ENCODE measurements around the gene MIOS. TPM values are rescaled to one million over a fixed set of nuclear protein-coding genes. Genes with fewer than 3 reads are reported as not detected.

The MIOS gene
- total and polyA plus RNA-seq, 2 of the 8 experiments (the other 6 are each of a cell fraction or from before 2014, with no cell fraction given), result 15.5 to 50.7 TPM

DNA sequence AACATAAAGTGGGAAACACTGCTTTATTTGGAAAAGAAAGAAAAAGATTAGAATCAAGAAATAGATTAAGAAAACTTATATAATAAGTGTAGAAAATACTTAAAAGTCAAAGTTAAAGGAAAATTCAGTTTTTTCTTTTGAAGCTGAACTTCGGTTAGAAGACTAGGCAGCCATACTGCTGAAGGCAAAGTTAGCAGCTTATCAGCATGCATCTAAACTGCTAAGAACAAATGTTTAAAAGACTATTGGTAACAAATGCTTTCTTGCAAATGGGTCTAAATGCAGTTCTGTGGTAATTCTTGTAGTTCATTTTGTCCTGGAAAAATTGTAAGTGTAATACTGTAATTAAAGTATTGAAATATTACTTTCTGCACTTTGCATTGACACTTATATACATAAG, 18.0 kb downstream of the MIOS start:
- Histone ChIP-seq H4K20me1 (replicated peaks in 1 of 2; ENCODE audit: control insufficient read depth in 1 of 2, insufficient read depth in 2 of 2, low read length in 2 of 2) (no peaks in the 10 kb centered on the region), H3K4me3 (ENCODE audit: extremely low read depth in 1 of 4, insufficient read depth in 2 of 4, low read depth in 3 of 4, low read length in 4 of 4) (no peak overlapping the region), H3K27me3 (replicated peaks in 1 of 4; ENCODE audit: control insufficient read depth in 3 of 4, extremely low read depth in 1 of 4, insufficient read depth in 3 of 4, low read length in 3 of 4) (no peaks in the 10 kb centered on the region), H3K23me2 (ENCODE audit: low read depth, low read length) (no peaks in the 10 kb centered on the region), H3K79me2 (ENCODE audit: control insufficient read depth in 1 of 2, insufficient read depth in 2 of 2, low read length in 2 of 2) (peaks cover 0 to 2% of the 10 kb centered on the region in 2 experiments; a peak in 2 of 4 replicates), H3K36me3 (ENCODE audit: control insufficient read depth in 2 of 4, insufficient read depth in 4 of 4, low read length in 3 of 4) (peaks cover 0 to 26% (median 1%) of the 10 kb centered on the region in 4 experiments; a peak in 3 of 8 replicates), H2AFZ (ENCODE audit: low read length) (no peak overlapping the region), H4K91ac (replicated peaks; ENCODE audit: insufficient read length, low read length) (no peak overlapping the region), H2BK5ac (ENCODE audit: low read depth, low read length) (no peak overlapping the region), H2BK15ac (ENCODE audit: low read length) (no peak overlapping the region), H4K5ac (ENCODE audit: insufficient read length, low read depth, low read length) (no peak overlapping the region), H3K18ac (ENCODE audit: extremely low read depth, low read length) (no peak overlapping the region), H2BK20ac (ENCODE audit: low read length) (no peak overlapping the region), H4K8ac (ENCODE audit: extremely low read depth, insufficient read depth, low read length) (no peak overlapping the region), H2BK12ac (ENCODE audit: low read depth, low read length) (no peak overlapping the region), H3K79me1 (ENCODE audit: low read depth, low read length) (no peaks in the 10 kb centered on the region), H3K14ac (ENCODE audit: insufficient read length) (no peak overlapping the region), H2AK5ac (ENCODE audit: low read depth, low read length) (no peak overlapping the region), H3K4ac (replicated peaks; ENCODE audit: insufficient read length, low read depth, low read length) (no peak overlapping the region), H3K9me3 (ENCODE audit: insufficient read depth in 2 of 2, low read depth in 1 of 2, low read length in 1 of 2) (no peaks in the 10 kb centered on the region), H3K56ac (replicated peaks; ENCODE audit: insufficient read length, low read depth, low read length) (no peak overlapping the region), H3K4me2 (ENCODE audit: insufficient read depth in 1 of 2, low read depth in 2 of 2, low read length in 2 of 2) (no peak overlapping the region), H2BK120ac (replicated peaks; ENCODE audit: low read depth, low read length) (no peak overlapping the region), H3K23ac (ENCODE audit: insufficient read length) (no peak overlapping the region), H3K4me1 (replicated peaks in 1 of 4; ENCODE audit: control insufficient read depth in 3 of 4, insufficient read depth in 4 of 4, low read length in 3 of 4) (peaks cover 0 to 5% (median 3%) of the 10 kb centered on the region in 4 experiments; a peak in 4 of 7 replicates), H3K9ac (replicated peaks in 1 of 4; ENCODE audit: extremely low read depth in 1 of 4, low read depth in 3 of 4, low read length in 3 of 4) (no peak overlapping the region), H3K27ac (ENCODE audit: low read depth, low read length) (no peak overlapping the region)
- DNase-seq (ENCODE audit: low read depth in 1 of 2, low spot score in 2 of 2) (no peak), FAIRE-seq (no peak)
- 100% methylated on average over 1 of the region's 1 CpG; no CpG with 5 or more reads in 1 of the 2 experiments for WGBS, 2 experiments (ENCODE audit: extremely low coverage in 1 of 2, insufficient coverage in 1 of 2, insufficient read length in 1 of 2, insufficient replicate concordance in 2 of 2, low coverage in 1 of 2, low lambda C conversion rate in 2 of 2, missing lambda C conversion rate in 1 of 2)
- TF ChIP-seq EGR1 (IDR thresholded peaks at IDR 0.05; ENCODE audit: borderline replicate concordance, low read depth, low read length) (no peak), EP300 (IDR thresholded peaks at IDR 0.05; ENCODE audit: borderline replicate concordance in 1 of 2, low read depth in 2 of 2, low read length in 2 of 2) (no peak), POLR2AphosphoS5 (IDR thresholded peaks at IDR 0.05; ENCODE audit: low read depth, low read length) (no peak), NRF1 (IDR thresholded peaks at IDR 0.05; ENCODE audit: low read depth, low read length) (no peak), SRF (IDR thresholded peaks at IDR 0.05; ENCODE audit: low read depth, low read length) (no peak), CHD2 (IDR thresholded peaks at IDR 0.05; ENCODE audit: low read length) (no peak), RNF2 (IDR thresholded peaks at IDR 0.05; ENCODE audit: borderline replicate concordance, low read depth, low read length, missing control alignments, poor library complexity, severe bottlenecking) (no peak), SIX5 (IDR thresholded peaks at IDR 0.05; ENCODE audit: low read depth, low read length) (no peak), TAF7 (optimal IDR thresholded peaks at IDR 0.05; ENCODE audit: borderline replicate concordance, low read depth, low read length) (no peak), JUND (IDR thresholded peaks at IDR 0.05; ENCODE audit: low read length) (no peak), SAP30 (IDR thresholded peaks at IDR 0.05; ENCODE audit: insufficient read depth, insufficient replicate concordance, low read length) (no peak), RAD21 (IDR thresholded peaks at IDR 0.05 in 1 of 2, conservative IDR thresholded peaks at IDR 0.05 in 1 of 2; ENCODE audit: low read depth in 2 of 2, low read length in 2 of 2) (no peak), CHD1 (IDR thresholded peaks at IDR 0.05; ENCODE audit: low read depth, low read length) (no peak), POLR2A (IDR thresholded peaks at IDR 0.05; ENCODE audit: control extremely low read depth in 1 of 2, low read depth in 2 of 2, low read length in 2 of 2) (no peak), TBP (IDR thresholded peaks at IDR 0.05; ENCODE audit: low read depth, low read length) (no peak)
- CTCF ChIA-PET (ENCODE audit: partially characterized antibody), result no interaction called here
- POLR2A ChIA-PET (ENCODE audit: partially characterized antibody), result interaction anchor here (1.1 to 1.9 kb wide), 3 partner anchors 8 to 56 kb away, joined by 3 to 7 read pairs (median 4); partner anchors contain the start of gene UMAD1

Data from H1 (cell line).